HUES6 (cell line): ENCODE results near the gene CST3.
"Not testable (repeated sequence)": the region's sequence is repeated elsewhere in the genome, so short reads cannot be mapped to it uniquely, and the experiment has no call there.

Experiments used
- H3K27ac ChIP-seq: 2 replicates; pipeline ENCODE4 v1.7.0; 2013; ENCODE audit warnings: low read depth, mild to moderate bottlenecking, low read length, inconsistent platforms
- H3K27me3 ChIP-seq: 2 replicates; pipeline ENCODE4 v1.6.1; 2013; ENCODE audit warnings: low read length; ENCODE audit not compliant: control insufficient read depth, insufficient read depth
- H3K36me3 ChIP-seq: 2 replicates; pipeline ENCODE4 v1.6.1; 2013; ENCODE audit warnings: low read length; ENCODE audit not compliant: control insufficient read depth, insufficient read depth
- H3K4me1 ChIP-seq: 2 replicates; pipeline ENCODE4 v1.6.1; 2013; ENCODE audit warnings: low read length; ENCODE audit not compliant: control insufficient read depth, insufficient read depth
- H3K4me3 ChIP-seq: 2 replicates; pipeline ENCODE4 v1.5.1; 2013; ENCODE audit warnings: low read depth, low read length
- H3K9ac ChIP-seq: one replicate; pipeline ENCODE4 v1.6.1; 2013; ENCODE audit warnings: mild to moderate bottlenecking, low read length
- H3K9me3 ChIP-seq: 2 replicates; pipeline ENCODE4 v1.6.1; 2013; ENCODE audit warnings: low read depth, low read length; ENCODE audit not compliant: control insufficient read depth, insufficient read depth

Gene CST3

GRCh38 chr20:23671479-23671878 is 33.7 kb upstream of the CST3 start:
- Histone ChIP-seq H3K9ac (no peak overlapping the region), H3K36me3 (no peaks in the 10 kb centered on the region), H3K27me3 (no peaks in the 10 kb centered on the region), H3K9me3 (no peaks in the 10 kb centered on the region), H3K27ac (no peak overlapping the region), H3K4me1 (no peaks in the 10 kb centered on the region), H3K4me3 (no peak overlapping the region)

GRCh38 chr20:23670361-23670760 is 32.6 kb upstream of the CST3 start:
- Histone ChIP-seq H3K4me1 (no peaks in the 10 kb centered on the region), H3K9ac (no peak overlapping the region), H3K36me3 (no peaks in the 10 kb centered on the region), H3K4me3 (no peak overlapping the region), H3K27me3 (no peaks in the 10 kb centered on the region), H3K27ac (no peak overlapping the region), H3K9me3 (no peaks in the 10 kb centered on the region)

- Histone ChIP-seq H3K9ac (no peak overlapping the region), H3K27ac (no peak overlapping the region), H3K27me3 (no peaks in the 10 kb centered on the region), H3K4me1 (no peaks in the 10 kb centered on the region), H3K4me3 (no peak overlapping the region), H3K36me3 (no peaks in the 10 kb centered on the region), H3K9me3 (no peaks in the 10 kb centered on the region)
These were observed 32.1 kb upstream of the CST3 start for GRCh38 chr20:23669866-23670265.

- H3K4me3 ChIP-seq = no peak overlapping the region
- H3K27ac ChIP-seq = no peak overlapping the region
- no peak overlapping the region for H3K9ac ChIP-seq
- no peaks in the 10 kb centered on the region for H3K36me3 ChIP-seq
- H3K4me1 ChIP-seq = no peaks in the 10 kb centered on the region
- no peaks in the 10 kb centered on the region for H3K9me3 ChIP-seq
- H3K27me3 ChIP-seq = no peaks in the 10 kb centered on the region
These were observed 31.6 kb upstream of the CST3 start for GRCh38 chr20:23669327-23669726.

- H3K4me1 ChIP-seq = no peaks in the 10 kb centered on the region
- no peak overlapping the region for H3K4me3 ChIP-seq
- no peak overlapping the region for H3K9ac ChIP-seq
- H3K27ac ChIP-seq = no peak overlapping the region
- H3K36me3 ChIP-seq = no peaks in the 10 kb centered on the region
- H3K9me3 ChIP-seq = no peaks in the 10 kb centered on the region
- no peaks in the 10 kb centered on the region for H3K27me3 ChIP-seq
These were observed 30.8 kb upstream of the CST3 start for GRCh38 chr20:23668477-23668951.

- no peaks in the 10 kb centered on the region for H3K36me3 ChIP-seq
- H3K27me3 ChIP-seq = no peaks in the 10 kb centered on the region
- no peak overlapping the region for H3K27ac ChIP-seq
- no peak overlapping the region for H3K4me3 ChIP-seq
- H3K9me3 ChIP-seq = no peaks in the 10 kb centered on the region
- H3K9ac ChIP-seq = no peak overlapping the region
- no peaks in the 10 kb centered on the region for H3K4me1 ChIP-seq
These were observed 29.9 kb upstream of the CST3 start for GRCh38 chr20:23667666-23668065.

- H3K4me3 ChIP-seq = no peak overlapping the region
- H3K9ac ChIP-seq = no peak overlapping the region
- H3K27ac ChIP-seq = no peak overlapping the region
- H3K27me3 ChIP-seq = no peaks in the 10 kb centered on the region
- no peaks in the 10 kb centered on the region for H3K9me3 ChIP-seq
- H3K4me1 ChIP-seq = no peaks in the 10 kb centered on the region
- no peaks in the 10 kb centered on the region for H3K36me3 ChIP-seq
These were observed 28.9 kb upstream of the CST3 start for GRCh38 chr20:23666698-23667097.

GRCh38 chr20:23666189-23666588 is 28.4 kb upstream of the CST3 start:
- H3K36me3 ChIP-seq = no peaks in the 10 kb centered on the region
- H3K9me3 ChIP-seq = no peaks in the 10 kb centered on the region
- no peak overlapping the region for H3K27ac ChIP-seq
- no peaks in the 10 kb centered on the region for H3K4me1 ChIP-seq
- no peak overlapping the region for H3K4me3 ChIP-seq
- H3K9ac ChIP-seq = no peak overlapping the region
- H3K27me3 ChIP-seq = no peaks in the 10 kb centered on the region

GRCh38 chr20:23664954-23665353 is 27.2 kb upstream of the CST3 start:
- Histone ChIP-seq H3K4me3 (no peak overlapping the region), H3K9ac (no peak overlapping the region), H3K27me3 (no peaks in the 10 kb centered on the region), H3K4me1 (no peaks in the 10 kb centered on the region; the same call in 1 of the 2 replicates), H3K27ac (no peak overlapping the region), H3K36me3 (no peaks in the 10 kb centered on the region), H3K9me3 (no peaks in the 10 kb centered on the region)

GRCh38 chr20:23664046-23664445 is 26.3 kb upstream of the CST3 start:
- not testable (repeated sequence) for H3K4me3 ChIP-seq, H3K9me3 ChIP-seq, H3K9ac ChIP-seq, H3K27ac ChIP-seq, H3K4me1 ChIP-seq, H3K36me3 ChIP-seq, H3K27me3 ChIP-seq

- H3K4me3 ChIP-seq = no peak overlapping the region
- H3K4me1 ChIP-seq = no peaks in the 10 kb centered on the region; the same call in 1 of the 2 replicates
- no peaks in the 10 kb centered on the region for H3K9me3 ChIP-seq
- H3K27ac ChIP-seq = no peak overlapping the region
- H3K36me3 ChIP-seq = no peaks in the 10 kb centered on the region
- no peaks in the 10 kb centered on the region for H3K27me3 ChIP-seq
- H3K9ac ChIP-seq = no peak overlapping the region
These were observed 25.4 kb upstream of the CST3 start for GRCh38 chr20:23663180-23663579.

- no peak overlapping the region for H3K9ac ChIP-seq
- H3K27ac ChIP-seq = no peak overlapping the region
- no peak overlapping the region for H3K4me3 ChIP-seq
- H3K36me3 ChIP-seq = no peaks in the 10 kb centered on the region
- no peaks in the 10 kb centered on the region for H3K9me3 ChIP-seq
- no peaks in the 10 kb centered on the region for H3K27me3 ChIP-seq
- H3K4me1 ChIP-seq = no peaks in the 10 kb centered on the region; the same call in 1 of the 2 replicates
These were observed 24.6 kb upstream of the CST3 start for GRCh38 chr20:23662276-23662870.
